Transverse colon (tissue), 4 donors: ENCODE results near the gene ISYNA1. TPM values are rescaled to one million over a fixed set of nuclear protein-coding genes. Genes with fewer than 3 reads are reported as not detected.
A peak's percentile ranks its signal among the peaks of the same experiment; 100 is the strongest.

Experiments
- DNase-seq: peaks from one replicate; pipeline ENCODE4 v3.0.0-alpha.2; 2019
- H3K27ac ChIP-seq, 4 donors: fragments of 200-600 bp; sonication (generic); 2 replicates each; pipeline ENCODE4 v1.5.1; 2016 to 2018; ENCODE audit warnings: inconsistent platforms in 4 of 4
- H3K27me3 ChIP-seq: fragments of 200-600 bp; sonication (generic); 2 replicates; pipeline ENCODE4 v1.5.1; 2017; ENCODE audit warnings: inconsistent platforms
- H3K36me3 ChIP-seq, 4 donors: fragments of 200-600 bp; sonication (generic); 2 replicates each; pipeline ENCODE4 v1.5.1; 2017 to 2019; ENCODE audit warnings: inconsistent platforms in 4 of 4
- H3K4me1 ChIP-seq, 4 donors: fragments of 200-600 bp; sonication (generic); 2 replicates each; pipeline ENCODE4 v1.5.1; 2017 to 2020; ENCODE audit warnings: inconsistent platforms in 4 of 4
- H3K4me3 ChIP-seq, 4 donors: fragments of 200-600 bp; sonication (generic); 1 replicate in 1 of 4; 2 replicates in 3 of 4; pipeline versions ENCODE4 v1.5.1 to v1.6.1; 2017 to 2019; ENCODE audit warnings: inconsistent platforms in 4 of 4
- H3K9me3 ChIP-seq, 2 donors: fragments of 200-600 bp; sonication (generic); 2 replicates each; pipeline ENCODE4 v1.5.1; 2017 to 2019; ENCODE audit warnings: inconsistent platforms in 2 of 2
- CTCF ChIP-seq, 5 experiments: fragments of 200-600 bp in 3 of 5; fragments of 450-650 bp in 2 of 5; sonication (generic) in 3 of 5; IDR thresholded peaks; 1 replicate in 2 of 5; 2 replicates in 3 of 5; pipeline ENCODE4 v1.5.1; 2016 to 2017; ENCODE audit warnings: antibody characterized with exemption in 5 of 5, inconsistent platforms in 3 of 5, mild to moderate bottlenecking in 2 of 5, moderate library complexity in 1 of 5
- EP300 ChIP-seq: sonication (generic); formaldehyde crosslinking; IDR thresholded peaks from one replicate; pipeline ENCODE4 v1.6.1; 2017; ENCODE audit warnings: antibody characterized with exemption, low read depth
- POLR2A ChIP-seq: fragments of 450-650 bp; IDR thresholded peaks from one replicate; pipeline ENCODE4 v1.6.1; 2016; ENCODE audit warnings: antibody characterized with exemption, mild to moderate bottlenecking, moderate library complexity
- POLR2AphosphoS5 ChIP-seq, 3 donors: sonication (generic); formaldehyde crosslinking; IDR thresholded peaks; one replicate each; pipeline ENCODE4 v1.6.1; 2016; ENCODE audit warnings: antibody characterized with exemption in 3 of 3
- WGBS, 2 donors: methylation state at CpG; one replicate each; pipeline ENCODE4 v1.1.5; 2018; ENCODE audit warnings: low coverage in 1 of 2; 5-methylcytosine and 5-hydroxymethylcytosine counted together
- in situ Hi-C, 4 donors: fragments of 200-750 bp; cut with MboI; loops; one replicate each; pipeline versions ENCODE4 v1.15.0 to v1.15.1; 2017; ENCODE audit warnings: low sequenced_read_pairs in 3 of 4, low pct_ligation_motif_present in 1 of 4, low pct_unique_long_range_greater_than_20kb in 1 of 4
- intact Hi-C: fragments of 100-400 bp; cut with DNase I; formaldehyde crosslinking; loops from one replicate; pipeline ENCODE4 v1.15.1; 2023; ENCODE audit warnings: low total_unique reads
- total RNA-seq, 4 donors: library from RNA; depleted of rRNA; stranded (reverse); fragments of >200 nt; gene quantifications; one replicate each; pipeline ENCODE4 v1.1.0, GENCODE V29; 2016

Gene ISYNA1
- total RNA-seq, 4 donors from 2014 or later, result 3.0 to 15.1 (median 8.8) TPM

GRCh38 chr19:18389726-18390064 is 48.2 kb downstream of the ISYNA1 start:
- Histone ChIP-seq H3K9me3 (no peaks in the 10 kb centered on the region), H3K27ac (no peak overlapping the region), H3K4me1 (peaks cover 9 to 35% (median 17%) of the 10 kb centered on the region in 4 donors), H3K4me3 (no peak overlapping the region), H3K36me3 (no peaks in the 10 kb centered on the region), H3K27me3 (no peaks in the 10 kb centered on the region)
- DNase-seq, result no peak
- no peak for TF ChIP-seq EP300
- peak in 1 of 3 donors; percentile 1 for TF ChIP-seq POLR2AphosphoS5 (IDR thresholded peaks at IDR 0.05)
- intact Hi-C loops (no loop called here), in situ Hi-C loops (loop anchor here in 1 of 4 donors (10.0 kb wide), 1 partner anchor 45 kb away; the partner anchor contains the start of gene PGPEP1)

GRCh38 chr19:18388960-18389725 is 48.8 kb downstream of the ISYNA1 start:
- no peaks in the 10 kb centered on the region for H3K27me3 ChIP-seq
- TF ChIP-seq POLR2AphosphoS5 (IDR thresholded peaks at IDR 0.05) (no peak), CTCF (IDR thresholded peaks at IDR 0.05) (no peak), POLR2A (no peak)
- 85 to 86% methylated on average over 4 to 13 of the region's 13 CpGs for WGBS, 2 donors
- H3K9me3 ChIP-seq, result no peaks in the 10 kb centered on the region
- H3K27ac ChIP-seq, result peak overlapping the region in 3 of 4 donors; percentile 51 to 83 (median 60)
- no peak for DNase-seq
- H3K36me3 ChIP-seq, result no peaks in the 10 kb centered on the region
- H3K4me1 ChIP-seq, result peaks cover 9 to 35% (median 18%) of the 10 kb centered on the region in 4 donors
- in situ Hi-C loops (no loop called here), intact Hi-C loops (no loop called here)
- peak overlapping the region in 2 of 4 donors; percentile 33 to 47 for H3K4me3 ChIP-seq

- WGBS, 2 donors, result 3% methylated on average over 74 of the region's 86 CpGs; no CpG with 5 or more reads in 1 of the 2 donors
- H3K27ac ChIP-seq, result peak overlapping the region; percentile 60 to 83 (median 78)
- no peaks in the 10 kb centered on the region for H3K27me3 ChIP-seq
- no peaks in the 10 kb centered on the region for H3K9me3 ChIP-seq
- intact Hi-C loops (no loop called here), in situ Hi-C loops (no loop called here)
- TF ChIP-seq POLR2AphosphoS5 (IDR thresholded peaks at IDR 0.05) (peak; percentile 39 to 79 (median 77)), CTCF (IDR thresholded peaks at IDR 0.05) (peak; percentile 97 to 100 (median 100)), EP300 (no peak), POLR2A (peak; percentile 73)
- H3K4me3 ChIP-seq, result peak overlapping the region in 3 of 4 donors; percentile 5 to 47 (median 33)
- peaks cover 9 to 35% (median 18%) of the 10 kb centered on the region in 4 donors for H3K4me1 ChIP-seq
- H3K36me3 ChIP-seq, result no peaks in the 10 kb centered on the region
- DNase-seq, result peak; percentile 88
Observed at GRCh38 chr19:18388100-18388959, 49.6 kb downstream of the ISYNA1 start.

- no peaks in the 10 kb centered on the region for H3K9me3 ChIP-seq
- DNase-seq, result peak; percentile 57
- TF ChIP-seq CTCF (IDR thresholded peaks at IDR 0.05) (no peak), POLR2A (no peak), POLR2AphosphoS5 (IDR thresholded peaks at IDR 0.05) (peak in 1 of 3 donors; percentile 50), EP300 (no peak)
- H3K27me3 ChIP-seq, result no peaks in the 10 kb centered on the region
- in situ Hi-C loops (no loop called here), intact Hi-C loops (no loop called here)
- H3K36me3 ChIP-seq, result no peaks in the 10 kb centered on the region
- WGBS, 2 donors, result 31 to 43% methylated on average over 5 to 14 of the region's 14 CpGs
- peak overlapping the region in 3 of 4 donors; percentile 32 to 47 (median 44) for H3K4me3 ChIP-seq
- H3K4me1 ChIP-seq, result peaks cover 9 to 35% (median 18%) of the 10 kb centered on the region in 4 donors
- H3K27ac ChIP-seq, result peak overlapping the region; percentile 75 to 83 (median 78)
Observed at GRCh38 chr19:18386543-18387271, 51.2 kb downstream of the ISYNA1 start.
